LHCN-M2 (cell line): Measurements from ENCODE around the gene HRG. TPM values are rescaled to one million over a fixed set of nuclear protein-coding genes. Genes with fewer than 3 reads are reported as not detected.

Experiments used
- DNase-seq: peaks from one replicate; pipeline ENCODE4 v3.0.0-alpha.2; 2012; ENCODE audit warnings: low read depth
- total RNA-seq: library from RNA; depleted of rRNA; stranded (reverse); fragments of >200 nt; gene quantifications from 2 replicates; pipeline ENCODE4 v1.2.3, GENCODE V29; 2014; rRNA removed

The HRG gene
- total RNA-seq, 1 experiment from 2014 or later = 0.06 TPM

DNA sequence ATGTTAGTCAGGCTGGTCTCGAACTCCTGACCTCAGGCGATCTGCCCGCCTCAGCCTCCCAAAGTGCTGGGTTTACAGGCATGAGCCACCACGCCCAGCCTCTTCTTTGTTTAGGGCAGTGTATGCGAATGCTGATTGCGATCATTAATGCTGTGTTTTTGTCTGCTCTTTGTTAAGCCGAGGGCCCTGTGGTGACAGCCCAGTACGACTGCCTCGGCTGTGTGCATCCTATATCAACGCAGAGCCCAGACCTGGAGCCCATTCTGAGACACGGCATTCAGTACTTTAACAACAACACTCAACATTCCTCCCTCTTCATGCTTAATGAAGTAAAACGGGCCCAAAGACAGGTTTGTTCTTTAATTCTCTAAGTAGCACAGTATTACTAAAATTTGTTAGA, 59.1 kb downstream of the HRG start:
- DNase-seq = no peak

Other genes starting within 250 kb of the HRG start
- gene CRYGS, start 121.6 kb upstream of the HRG start, total RNA-seq = 1.4 and 1.7 TPM in 2 replicates
- gene TBCCD1, start 98.7 kb upstream of the HRG start, total RNA-seq = 12.6 and 13.2 TPM in 2 replicates
- gene DNAJB11, start 95.3 kb upstream of the HRG start, total RNA-seq = 83.8 and 85.5 TPM in 2 replicates
- not detected in 2 replicates for gene AHSG, start 53.0 kb upstream of the HRG start, total RNA-seq
- gene FETUB, start 25.6 kb upstream of the HRG start, total RNA-seq = 0.06 TPM in 1 of 2 replicates, not detected in the other
- not detected in 2 replicates for gene KNG1, start 51.3 kb downstream of the HRG start, total RNA-seq
- 493 and 693 TPM in 2 replicates for gene EIF4A2, start 117.6 kb downstream of the HRG start, total RNA-seq
- 59.6 and 78.2 TPM in 2 replicates for gene RFC4, start 140.5 kb downstream of the HRG start, total RNA-seq
- gene ADIPOQ, start 176.7 kb downstream of the HRG start, total RNA-seq = not detected in 2 replicates